NCI-H446 treated with DMSO at 0.1 percent for 48 hours (cell line): ENCODE measurements around the gene PPM1A.
"Not testable (repeated sequence)": the region's sequence is repeated elsewhere in the genome, so short reads cannot be mapped to it uniquely, and the experiment has no call there.

Experiments
- DNase-seq: peaks from one replicate; lab custom pipeline; 2025; lab: John Stamatoyannopoulos, UW

The PPM1A gene

GRCh38 chr14:60266021-60266937 is 17.3 kb downstream of the PPM1A start:
- no peak for DNase-seq

GRCh38 chr14:60272177-60272576 is 23.2 kb downstream of the PPM1A start:
- DNase-seq: no peak

- no peak for DNase-seq
Observed at GRCh38 chr14:60273956-60274355, 24.9 kb downstream of the PPM1A start.

GRCh38 chr14:60274448-60274847 is 25.4 kb downstream of the PPM1A start:
- no peak for DNase-seq

- DNase-seq: no peak
Observed at GRCh38 chr14:60275932-60276331, 26.9 kb downstream of the PPM1A start.

- DNase-seq: no peak
Observed at GRCh38 chr14:60276347-60276746, 27.3 kb downstream of the PPM1A start.

- no peak for DNase-seq
Observed at GRCh38 chr14:60277605-60278190, 28.7 kb downstream of the PPM1A start.

- DNase-seq: no peak
Observed at GRCh38 chr14:60278350-60278749, 29.3 kb downstream of the PPM1A start.

- no peak for DNase-seq
Observed at GRCh38 chr14:60287452-60287851, 38.4 kb downstream of the PPM1A start.

- DNase-seq: no peak
Observed at GRCh38 chr14:60288279-60288678, 39.3 kb downstream of the PPM1A start.

GRCh38 chr14:60294411-60295069 is 45.5 kb downstream of the PPM1A start:
- DNase-seq: no peak

- DNase-seq: no peak
Observed at GRCh38 chr14:60300019-60300418, 51.0 kb downstream of the PPM1A start.

- DNase-seq: no peak
Observed at GRCh38 chr14:60301685-60302084, 52.7 kb downstream of the PPM1A start.

GRCh38 chr14:60302663-60303062 is 53.6 kb downstream of the PPM1A start:
- DNase-seq: no peak

GRCh38 chr14:60303745-60304144 is 54.7 kb downstream of the PPM1A start:
- DNase-seq: no peak

GRCh38 chr14:60304509-60304908 is 55.5 kb downstream of the PPM1A start:
- DNase-seq: no peak

GRCh38 chr14:60309867-60310552 is 61.0 kb downstream of the PPM1A start:
- no peak for DNase-seq

- no peak for DNase-seq
Observed at GRCh38 chr14:60311417-60311816, 62.4 kb downstream of the PPM1A start.

- no peak for DNase-seq
Observed at GRCh38 chr14:60313093-60313492, 64.1 kb downstream of the PPM1A start.

- DNase-seq: no peak
Observed at GRCh38 chr14:60315196-60315990, 66.4 kb downstream of the PPM1A start.

GRCh38 chr14:60317609-60318008 is 68.6 kb downstream of the PPM1A start:
- DNase-seq: no peak

- not testable (repeated sequence) for DNase-seq
Observed at GRCh38 chr14:60320860-60321259, 71.8 kb downstream of the PPM1A start.
